OCI-LY7 (cell line): Measurements from ENCODE around the gene CLCN5.

Experiments used
- CTCF ChIP-seq: fragments of 200-600 bp; sonication (generic); conservative IDR thresholded peaks from 2 replicates; pipeline ENCODE4 v1.5.1; 2014; ENCODE audit warnings: mild to moderate bottlenecking, antibody characterized with exemption, low read length, moderate library complexity, mixed read lengths
- EZH2phosphoT487 ChIP-seq: fragments of 200-600 bp; sonication (generic); IDR thresholded peaks from 2 replicates; pipeline ENCODE4 v1.6.1; 2018; ENCODE audit warnings: low read depth, borderline replicate concordance, mild to moderate bottlenecking, mixed run types, antibody characterized with exemption, low read length, moderate library complexity, mixed read lengths

- TF ChIP-seq CTCF (no peak), EZH2phosphoT487 (no peak)
Observed at GRCh38 chrX:49910344-49910743, 12.1 kb upstream of the CLCN5 start.
